ENCODE data around the gene CD52. TPM values are rescaled to one million over a fixed set of nuclear protein-coding genes. Genes with fewer than 3 reads are reported as not detected.

The CD52 gene, protein sequence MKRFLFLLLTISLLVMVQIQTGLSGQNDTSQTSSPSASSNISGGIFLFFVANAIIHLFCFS
- 2.0 and 2.4 TPM in 2 replicates for polyA plus RNA-seq (2013)

- H2BK12ac ChIP-seq (ENCODE audit: low read length): no peak within 1 kb of the TSS
- H4K12ac ChIP-seq (ENCODE audit: low read depth, low read length): no peak within 1 kb of the TSS
- no peak within 1 kb of the TSS for H3K27ac ChIP-seq (ENCODE audit: low read depth, low read length)
- no peak within 1 kb of the TSS for H3K9ac ChIP-seq (ENCODE audit: low read length)
- H3K79me2 ChIP-seq (ENCODE audit: control insufficient read depth, insufficient read depth, low read length, poor library complexity): no peaks in the 10 kb centered on the region
- no peak within 1 kb of the TSS for H4K91ac ChIP-seq (ENCODE audit: low read depth, low read length)
- no peak for DNase-seq
- H3K4me1 ChIP-seq (ENCODE audit: control insufficient read depth in 1 of 2, insufficient read depth in 2 of 2, low read length in 2 of 2): peaks cover 6 to 8% of the 10 kb centered on the region in 2 experiments
- H3K14ac ChIP-seq (ENCODE audit: low read length): no peak within 1 kb of the TSS
- H2AK5ac ChIP-seq (ENCODE audit: low read length): no peak within 1 kb of the TSS
- H3K18ac ChIP-seq (ENCODE audit: low read length): peak within 1 kb of the TSS; percentile 16
- H3K23ac ChIP-seq (ENCODE audit: low read length): no peak within 1 kb of the TSS
- H3K79me1 ChIP-seq (ENCODE audit: low read length): no peaks in the 10 kb centered on the region
- H3K4ac ChIP-seq (ENCODE audit: low read depth, low read length): no peak within 1 kb of the TSS
- H3K36me3 ChIP-seq (ENCODE audit: control insufficient read depth in 1 of 2, insufficient read depth in 2 of 2, low read length in 2 of 2): peaks cover 13 to 18% of the 10 kb centered on the region in 2 experiments
- no peaks in the 10 kb centered on the region for H3K27me3 ChIP-seq (ENCODE audit: insufficient read depth, low read length)
- peak within 1 kb of the TSS; percentile 2 for H4K8ac ChIP-seq (ENCODE audit: low read depth, low read length)
- no peak within 1 kb of the TSS for H2BK120ac ChIP-seq (ENCODE audit: insufficient read depth, low read length, poor library complexity)
- H2AFZ ChIP-seq (ENCODE audit: insufficient read depth, low read length, poor library complexity): no peak within 1 kb of the TSS
- no peak within 1 kb of the TSS for H3K4me2 ChIP-seq (ENCODE audit: low read length)
- H3K9me3 ChIP-seq (ENCODE audit: insufficient read depth, low read depth, low read length): no peaks in the 10 kb centered on the region
- H2BK5ac ChIP-seq (ENCODE audit: low read depth, low read length, poor library complexity): no peak within 1 kb of the TSS
- no CpG with 5 or more reads among the region's 12 CpGs for WGBS (ENCODE audit: extremely low coverage, insufficient coverage, insufficient read length)
- H3K4me3 ChIP-seq (ENCODE audit: low read depth, low read length): no peak within 1 kb of the TSS
These were observed at the start of gene CD52 for GRCh38 chr1:26317612-26318337. CD52 (plus strand) TSS chr1:26317958; CDS start chr1:26318018, 60 bp downstream.

- peak overlapping the region; percentile 25 for H4K91ac ChIP-seq (ENCODE audit: low read depth, low read length)
- H3K4me1 ChIP-seq (ENCODE audit: control insufficient read depth in 1 of 2, insufficient read depth in 2 of 2, low read length in 2 of 2): no peaks in the 10 kb centered on the region
- no peak overlapping the region for H2BK120ac ChIP-seq (ENCODE audit: insufficient read depth, low read length, poor library complexity)
- no peak overlapping the region for H2AK5ac ChIP-seq (ENCODE audit: low read length)
- H2AFZ ChIP-seq (ENCODE audit: insufficient read depth, low read length, poor library complexity): no peak overlapping the region
- H3K4me3 ChIP-seq (ENCODE audit: low read depth, low read length): no peak overlapping the region
- H2BK12ac ChIP-seq (ENCODE audit: low read length): no peak overlapping the region
- H3K14ac ChIP-seq (ENCODE audit: low read length): no peak overlapping the region
- peaks cover 15 to 29% of the 10 kb centered on the region in 2 experiments for H3K36me3 ChIP-seq (ENCODE audit: control insufficient read depth in 1 of 2, insufficient read depth in 2 of 2, low read length in 2 of 2)
- no CpG with 5 or more reads among the region's 9 CpGs for WGBS (ENCODE audit: extremely low coverage, insufficient coverage, insufficient read length)
- no peak overlapping the region for H2BK5ac ChIP-seq (ENCODE audit: low read depth, low read length, poor library complexity)
- no peaks in the 10 kb centered on the region for H3K79me2 ChIP-seq (ENCODE audit: control insufficient read depth, insufficient read depth, low read length, poor library complexity)
- H3K9me3 ChIP-seq (ENCODE audit: insufficient read depth, low read depth, low read length): peaks cover 3% of the 10 kb centered on the region
- no peak overlapping the region for H3K4ac ChIP-seq (ENCODE audit: low read depth, low read length)
- no peak overlapping the region for H3K18ac ChIP-seq (ENCODE audit: low read length)
- no peak overlapping the region for H3K9ac ChIP-seq (ENCODE audit: low read length)
- peak; percentile 58 to 72 for DNase-seq
- H4K12ac ChIP-seq (ENCODE audit: low read depth, low read length): no peak overlapping the region
- H3K23ac ChIP-seq (ENCODE audit: low read length): no peak overlapping the region
- peak overlapping the region; percentile 20 for H3K27ac ChIP-seq (ENCODE audit: low read depth, low read length)
- no peaks in the 10 kb centered on the region for H3K27me3 ChIP-seq (ENCODE audit: insufficient read depth, low read length)
- H3K4me2 ChIP-seq (ENCODE audit: low read length): no peak overlapping the region
- no peaks in the 10 kb centered on the region for H3K79me1 ChIP-seq (ENCODE audit: low read length)
- H4K8ac ChIP-seq (ENCODE audit: low read depth, low read length): no peak overlapping the region
These were observed 49.2 kb upstream of the CD52 start for GRCh38 chr1:26268290-26269197.

DNA sequence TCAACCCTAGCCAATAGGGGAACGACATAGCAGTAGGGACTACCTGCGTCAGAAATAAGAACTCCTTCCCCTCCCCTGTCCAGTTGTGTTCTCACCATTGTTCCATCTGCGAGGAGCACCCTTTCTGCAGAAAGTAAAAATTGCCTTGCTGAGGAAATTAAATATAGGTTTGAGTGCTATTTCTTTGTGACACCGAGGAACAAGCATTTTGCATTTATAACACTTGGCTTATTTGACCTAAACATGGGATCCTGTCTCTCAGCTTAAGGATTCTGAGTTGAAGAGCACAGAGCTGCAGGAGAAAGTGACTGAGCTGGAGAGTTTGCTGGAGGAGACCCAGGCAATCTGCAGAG lies 48.6 kb upstream of the CD52 start:
- Histone ChIP-seq H2BK120ac (ENCODE audit: insufficient read depth, low read length, poor library complexity) (no peak overlapping the region), H3K36me3 (ENCODE audit: control insufficient read depth in 1 of 2, insufficient read depth in 2 of 2, low read length in 2 of 2) (peaks cover 15 to 29% of the 10 kb centered on the region in 2 experiments), H2AK5ac (ENCODE audit: low read length) (no peak overlapping the region), H2BK5ac (ENCODE audit: low read depth, low read length, poor library complexity) (no peak overlapping the region), H4K8ac (ENCODE audit: low read depth, low read length) (no peak overlapping the region), H3K23ac (ENCODE audit: low read length) (no peak overlapping the region), H2BK12ac (ENCODE audit: low read length) (no peak overlapping the region), H3K27ac (ENCODE audit: low read depth, low read length) (no peak overlapping the region), H4K12ac (ENCODE audit: low read depth, low read length) (no peak overlapping the region), H3K4ac (ENCODE audit: low read depth, low read length) (no peak overlapping the region), H4K91ac (ENCODE audit: low read depth, low read length) (no peak overlapping the region), H3K27me3 (ENCODE audit: insufficient read depth, low read length) (no peaks in the 10 kb centered on the region), H3K4me1 (ENCODE audit: control insufficient read depth in 1 of 2, insufficient read depth in 2 of 2, low read length in 2 of 2) (no peaks in the 10 kb centered on the region), H3K79me1 (ENCODE audit: low read length) (no peaks in the 10 kb centered on the region), H2AFZ (ENCODE audit: insufficient read depth, low read length, poor library complexity) (no peak overlapping the region), H3K4me2 (ENCODE audit: low read length) (no peak overlapping the region), H3K18ac (ENCODE audit: low read length) (no peak overlapping the region), H3K14ac (ENCODE audit: low read length) (no peak overlapping the region), H3K4me3 (ENCODE audit: low read depth, low read length) (no peak overlapping the region), H3K79me2 (ENCODE audit: control insufficient read depth, insufficient read depth, low read length, poor library complexity) (no peaks in the 10 kb centered on the region), H3K9ac (ENCODE audit: low read length) (no peak overlapping the region), H3K9me3 (ENCODE audit: insufficient read depth, low read depth, low read length) (peaks cover 3% of the 10 kb centered on the region)
- no peak for DNase-seq
- WGBS (ENCODE audit: extremely low coverage, insufficient coverage, insufficient read length): no CpG with 5 or more reads among the region's 4 CpGs

DNA sequence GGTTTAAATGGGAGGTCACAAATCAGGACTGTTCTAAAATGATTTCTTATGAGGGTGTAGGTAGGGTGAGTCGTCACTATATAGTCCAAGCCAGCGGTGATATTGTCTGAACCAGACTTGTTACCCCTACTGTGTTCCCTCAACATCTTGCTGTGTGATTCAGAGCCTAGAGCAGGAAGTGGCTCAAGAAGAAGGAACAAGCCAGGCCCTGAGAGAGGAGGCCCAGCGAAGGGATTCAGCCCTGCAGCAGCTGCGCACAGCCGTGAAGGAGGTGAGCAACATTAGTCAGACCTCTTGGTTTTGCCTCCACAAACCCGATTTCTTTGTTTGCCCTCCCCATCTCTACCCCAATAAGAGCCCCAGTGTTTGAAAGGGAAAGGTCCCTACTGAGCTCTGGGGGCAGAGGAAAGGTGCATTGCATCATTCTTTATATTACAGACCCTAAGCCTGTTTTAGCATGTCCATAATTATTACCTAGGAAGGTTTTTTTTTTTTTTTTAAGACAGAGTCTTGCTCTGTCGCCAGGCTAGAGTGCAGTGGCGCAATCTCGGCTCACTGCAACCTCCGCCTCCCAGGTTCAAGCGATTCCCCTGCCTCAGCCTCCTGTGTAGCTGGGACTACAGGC lies 42.8 kb upstream of the CD52 start:
- Histone ChIP-seq H3K79me2 (ENCODE audit: control insufficient read depth, insufficient read depth, low read length, poor library complexity) (no peaks in the 10 kb centered on the region), H3K4me3 (ENCODE audit: low read depth, low read length) (no peak overlapping the region), H3K4ac (ENCODE audit: low read depth, low read length) (no peak overlapping the region), H2BK12ac (ENCODE audit: low read length) (no peak overlapping the region), H2AK5ac (ENCODE audit: low read length) (no peak overlapping the region), H2BK5ac (ENCODE audit: low read depth, low read length, poor library complexity) (no peak overlapping the region), H3K14ac (ENCODE audit: low read length) (no peak overlapping the region), H2BK120ac (ENCODE audit: insufficient read depth, low read length, poor library complexity) (no peak overlapping the region), H3K27me3 (ENCODE audit: insufficient read depth, low read length) (no peaks in the 10 kb centered on the region), H3K27ac (ENCODE audit: low read depth, low read length) (no peak overlapping the region), H3K9me3 (ENCODE audit: insufficient read depth, low read depth, low read length) (no peaks in the 10 kb centered on the region), H3K9ac (ENCODE audit: low read length) (no peak overlapping the region), H3K4me2 (ENCODE audit: low read length) (no peak overlapping the region), H3K4me1 (ENCODE audit: control insufficient read depth in 1 of 2, insufficient read depth in 2 of 2, low read length in 2 of 2) (peaks cover 6 to 13% of the 10 kb centered on the region in 2 experiments), H3K23ac (ENCODE audit: low read length) (no peak overlapping the region), H4K91ac (ENCODE audit: low read depth, low read length) (no peak overlapping the region), H3K18ac (ENCODE audit: low read length) (no peak overlapping the region), H4K12ac (ENCODE audit: low read depth, low read length) (no peak overlapping the region), H3K36me3 (ENCODE audit: control insufficient read depth in 1 of 2, insufficient read depth in 2 of 2, low read length in 2 of 2) (peaks cover 22 to 41% of the 10 kb centered on the region in 2 experiments), H4K8ac (ENCODE audit: low read depth, low read length) (no peak overlapping the region), H3K79me1 (ENCODE audit: low read length) (peaks cover under 1% of the 10 kb centered on the region), H2AFZ (ENCODE audit: insufficient read depth, low read length, poor library complexity) (no peak overlapping the region)
- DNase-seq: no peak
- no CpG with 5 or more reads among the region's 11 CpGs for WGBS (ENCODE audit: extremely low coverage, insufficient coverage, insufficient read length)
